SKM-1 treated with dmso at 0.1 percent for 144 hours (cell line): ENCODE data around the gene PUM2.

Source experiments
- DNase-seq: peaks from one replicate; lab custom pipeline; 2025; ENCODE audit not compliant: unreplicated experiment; lab: John Stamatoyannopoulos, UW

Gene PUM2

DNA sequence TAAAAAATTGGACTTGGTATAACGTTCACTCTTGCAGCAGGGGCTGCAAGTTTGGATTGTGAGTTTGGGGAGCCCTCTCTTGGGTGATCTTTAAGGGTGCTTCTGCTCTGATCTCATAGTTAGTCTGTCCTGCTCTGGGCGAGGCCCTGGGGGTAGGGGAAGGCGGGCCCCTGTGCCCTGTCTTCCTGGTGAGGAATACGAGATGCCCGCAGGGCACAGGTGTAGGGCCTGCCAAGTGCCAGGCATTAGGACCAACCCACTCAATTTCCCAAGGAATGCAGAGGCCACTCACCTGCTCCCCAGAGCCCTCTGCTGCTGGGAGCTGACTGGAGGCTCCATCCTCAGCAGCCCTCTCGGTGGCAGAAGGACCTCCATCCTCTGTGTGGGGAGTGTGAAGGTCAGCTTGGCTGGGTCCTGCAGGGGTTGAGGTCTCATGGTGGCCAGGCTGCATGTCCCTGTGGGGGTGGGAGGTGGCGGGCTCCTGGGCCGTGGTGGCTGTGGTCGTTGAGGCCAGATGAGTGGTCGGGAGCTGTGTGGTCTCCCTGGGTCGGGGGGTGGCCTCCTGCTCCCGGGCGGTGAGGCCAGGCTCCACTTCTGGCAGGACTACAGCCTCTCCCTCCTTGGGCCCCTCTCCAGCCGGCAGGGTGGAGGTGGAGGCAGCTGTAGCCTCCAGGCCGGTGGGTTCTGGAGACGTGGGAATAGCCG is 147.0 kb downstream of the PUM2 start:
- DNase-seq: no peak

GRCh38 chr2:20203072-20203471 is 147.6 kb downstream of the PUM2 start:
- DNase-seq: no peak

DNA sequence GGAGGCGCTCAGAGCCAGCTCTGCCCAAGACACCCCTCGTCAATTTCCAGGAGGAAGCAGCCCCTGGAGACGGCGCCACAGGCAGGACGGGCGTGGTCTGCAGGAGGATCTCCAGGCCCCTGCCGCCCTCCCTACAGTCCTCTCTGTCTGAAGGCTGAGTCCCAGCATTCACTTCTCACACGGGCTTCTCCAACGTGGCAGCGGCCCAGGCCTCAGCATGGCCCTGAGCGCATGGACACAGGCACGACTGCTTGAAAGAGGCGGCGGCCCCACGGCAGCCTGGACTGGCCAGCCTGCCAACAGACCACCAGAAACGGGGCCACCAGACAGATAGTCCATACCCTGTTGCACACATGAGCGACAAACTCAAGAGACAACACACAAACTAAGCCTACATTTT is 149.0 kb downstream of the PUM2 start:
- DNase-seq: no peak

GRCh38 chr2:20200697-20201555 is 149.7 kb downstream of the PUM2 start:
- no peak for DNase-seq

DNA sequence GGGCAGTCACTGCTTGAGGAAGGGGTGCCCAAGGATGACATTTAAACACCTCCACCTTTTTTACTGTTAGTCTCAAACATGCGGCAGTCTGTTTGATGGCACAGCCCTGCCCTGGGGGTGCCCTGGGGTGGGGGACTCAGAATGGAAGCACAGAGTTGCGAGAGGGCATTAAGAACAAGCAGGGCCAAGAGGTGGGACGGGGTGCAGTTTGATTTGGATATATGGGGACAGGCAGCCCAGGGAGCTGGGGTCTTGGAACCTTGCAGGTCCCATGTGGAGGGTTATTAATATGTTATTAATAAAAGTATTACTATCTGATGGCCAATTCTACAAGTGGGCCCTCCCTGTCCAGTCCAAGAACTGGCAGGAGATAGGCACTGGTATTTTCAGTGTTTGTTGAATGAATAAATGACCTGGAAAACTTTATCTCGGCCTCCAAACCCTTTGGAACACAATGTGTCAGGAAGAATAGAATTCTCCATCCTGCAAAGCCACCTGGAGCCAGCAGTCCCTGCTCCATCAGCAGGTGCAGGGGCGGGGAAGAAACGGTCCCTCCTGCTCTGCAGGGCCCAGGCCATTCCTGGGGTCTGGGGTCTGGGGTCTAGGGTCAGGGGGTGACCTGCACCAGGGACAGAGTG is 150.9 kb downstream of the PUM2 start:
- DNase-seq: no peak

GRCh38 chr2:20198796-20199632 is 151.6 kb downstream of the PUM2 start:
- DNase-seq: no peak
